Ectodermal cell (in vitro differentiated cells): ENCODE measurements around the gene KCND2.

Experiments
- H3K27ac ChIP-seq: 2 replicates; pipeline ENCODE4 v1.7.0; 2013; ENCODE audit warnings: mild to moderate bottlenecking, low read depth, low read length; ENCODE audit not compliant: insufficient read depth, poor library complexity, severe bottlenecking
- H3K27me3 ChIP-seq: 2 replicates; pipeline ENCODE4 v1.7.0; 2013; ENCODE audit warnings: mild to moderate bottlenecking, low read length; ENCODE audit not compliant: insufficient read depth, control insufficient read depth, poor library complexity, severe bottlenecking
- H3K36me3 ChIP-seq: one replicate; pipeline ENCODE4 v1.7.0; 2013; ENCODE audit warnings: low read length; ENCODE audit not compliant: control insufficient read depth, insufficient read depth
- H3K4me1 ChIP-seq: one replicate; pipeline ENCODE4 v1.7.0; 2013; ENCODE audit warnings: low read length; ENCODE audit not compliant: control insufficient read depth, insufficient read depth
- H3K4me3 ChIP-seq: 2 replicates; pipeline ENCODE4 v1.7.0; 2013; ENCODE audit warnings: low read depth, low read length, control low read depth; ENCODE audit not compliant: insufficient read depth
- H3K9me3 ChIP-seq: 2 replicates; pipeline ENCODE4 v1.7.0; 2013; ENCODE audit warnings: mild to moderate bottlenecking, low read length, moderate library complexity; ENCODE audit not compliant: control insufficient read depth
- WGBS, 2 experiments: methylation state at CpG; one replicate each; pipeline ENCODE4 v1.1.7; 2013; ENCODE audit warnings: missing lambda C conversion rate in 2 of 2; 5-methylcytosine and 5-hydroxymethylcytosine counted together

The KCND2 gene

GRCh38 chr7:120709972-120710320, 437.0 kb downstream of the KCND2 start:
- 100% methylated on average over 1 of the region's 1 CpG for WGBS, 2 experiments
- no peaks in the 10 kb centered on the region for H3K27me3 ChIP-seq
- H3K27ac ChIP-seq = no peak overlapping the region
- no peaks in the 10 kb centered on the region for H3K9me3 ChIP-seq
- no peaks in the 10 kb centered on the region for H3K4me1 ChIP-seq
- no peaks in the 10 kb centered on the region for H3K36me3 ChIP-seq
- no peak overlapping the region for H3K4me3 ChIP-seq

DNA sequence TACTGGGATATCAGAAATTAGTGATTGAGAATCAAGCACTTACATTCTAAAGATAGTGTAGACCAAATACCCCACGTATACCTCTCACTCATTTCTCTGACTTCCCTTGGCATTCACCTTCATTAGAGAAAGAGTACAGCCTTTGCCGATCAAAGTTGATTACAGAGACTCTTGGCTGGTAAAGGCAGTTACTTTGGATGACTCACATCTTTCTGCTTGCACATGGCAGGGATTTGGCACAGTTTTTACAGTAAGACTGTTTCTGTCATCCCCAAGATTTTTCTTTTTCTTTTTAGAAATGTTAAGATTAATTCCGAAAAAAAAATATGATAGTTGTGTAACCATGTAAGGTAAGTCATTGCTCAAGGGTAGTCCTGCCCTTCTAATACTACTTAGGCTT, 442.0 kb downstream of the KCND2 start:
- H3K27ac ChIP-seq = no peak overlapping the region
- peaks cover 12% of the 10 kb centered on the region for H3K4me1 ChIP-seq
- no peaks in the 10 kb centered on the region for H3K27me3 ChIP-seq
- 91 to 92% methylated on average over 2 of the region's 3 CpGs for WGBS, 2 experiments
- H3K4me3 ChIP-seq = no peak overlapping the region
- no peaks in the 10 kb centered on the region for H3K9me3 ChIP-seq
- no peaks in the 10 kb centered on the region for H3K36me3 ChIP-seq

GRCh38 chr7:120716307-120716706, 443.3 kb downstream of the KCND2 start:
- H3K4me3 ChIP-seq = no peak overlapping the region
- WGBS, 2 experiments = 13 to 21% methylated on average over 2 of the region's 2 CpGs
- peaks cover 12% of the 10 kb centered on the region for H3K4me1 ChIP-seq
- H3K36me3 ChIP-seq = no peaks in the 10 kb centered on the region
- H3K9me3 ChIP-seq = no peaks in the 10 kb centered on the region
- H3K27ac ChIP-seq = no peak overlapping the region
- no peaks in the 10 kb centered on the region for H3K27me3 ChIP-seq

DNA sequence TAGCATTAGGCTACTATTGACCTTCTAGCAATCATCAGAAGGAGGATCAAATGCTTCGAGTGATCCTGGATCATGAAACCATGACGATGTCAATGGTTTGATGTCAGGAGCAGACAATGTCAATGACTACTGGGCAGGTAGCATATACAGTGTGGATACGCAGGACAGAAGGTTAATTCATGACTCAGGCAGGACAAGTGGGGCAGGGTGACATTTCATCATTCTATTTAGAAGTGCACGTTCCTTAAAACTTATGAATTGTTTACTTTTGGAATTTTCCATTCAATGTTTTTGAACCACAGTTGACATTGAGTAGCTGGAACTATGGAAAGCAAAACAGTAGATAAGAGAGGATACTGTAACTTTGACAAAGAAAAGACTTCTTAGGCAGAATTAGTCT, 444.2 kb downstream of the KCND2 start:
- WGBS, 2 experiments = 95 to 98% methylated on average over 4 of the region's 4 CpGs
- Histone ChIP-seq H3K27me3 (no peaks in the 10 kb centered on the region), H3K4me3 (no peak overlapping the region), H3K9me3 (no peaks in the 10 kb centered on the region), H3K36me3 (no peaks in the 10 kb centered on the region), H3K27ac (no peak overlapping the region), H3K4me1 (peaks cover 12% of the 10 kb centered on the region)

- WGBS, 2 experiments = 46 to 48% methylated on average over 2 of the region's 2 CpGs
- Histone ChIP-seq H3K27me3 (no peaks in the 10 kb centered on the region), H3K9me3 (no peaks in the 10 kb centered on the region), H3K36me3 (no peaks in the 10 kb centered on the region), H3K4me1 (peaks cover 12% of the 10 kb centered on the region), H3K27ac (no peak overlapping the region), H3K4me3 (no peak overlapping the region)
Measured at GRCh38 chr7:120718361-120718760, 445.4 kb downstream of the KCND2 start.

GRCh38 chr7:120720317-120720716, 447.3 kb downstream of the KCND2 start:
- no peaks in the 10 kb centered on the region for H3K9me3 ChIP-seq
- peaks cover 12% of the 10 kb centered on the region for H3K4me1 ChIP-seq
- no peaks in the 10 kb centered on the region for H3K27me3 ChIP-seq
- WGBS, 2 experiments = 92 to 94% methylated on average over 2 of the region's 2 CpGs
- no peaks in the 10 kb centered on the region for H3K36me3 ChIP-seq
- H3K27ac ChIP-seq = no peak overlapping the region
- H3K4me3 ChIP-seq = no peak overlapping the region

DNA sequence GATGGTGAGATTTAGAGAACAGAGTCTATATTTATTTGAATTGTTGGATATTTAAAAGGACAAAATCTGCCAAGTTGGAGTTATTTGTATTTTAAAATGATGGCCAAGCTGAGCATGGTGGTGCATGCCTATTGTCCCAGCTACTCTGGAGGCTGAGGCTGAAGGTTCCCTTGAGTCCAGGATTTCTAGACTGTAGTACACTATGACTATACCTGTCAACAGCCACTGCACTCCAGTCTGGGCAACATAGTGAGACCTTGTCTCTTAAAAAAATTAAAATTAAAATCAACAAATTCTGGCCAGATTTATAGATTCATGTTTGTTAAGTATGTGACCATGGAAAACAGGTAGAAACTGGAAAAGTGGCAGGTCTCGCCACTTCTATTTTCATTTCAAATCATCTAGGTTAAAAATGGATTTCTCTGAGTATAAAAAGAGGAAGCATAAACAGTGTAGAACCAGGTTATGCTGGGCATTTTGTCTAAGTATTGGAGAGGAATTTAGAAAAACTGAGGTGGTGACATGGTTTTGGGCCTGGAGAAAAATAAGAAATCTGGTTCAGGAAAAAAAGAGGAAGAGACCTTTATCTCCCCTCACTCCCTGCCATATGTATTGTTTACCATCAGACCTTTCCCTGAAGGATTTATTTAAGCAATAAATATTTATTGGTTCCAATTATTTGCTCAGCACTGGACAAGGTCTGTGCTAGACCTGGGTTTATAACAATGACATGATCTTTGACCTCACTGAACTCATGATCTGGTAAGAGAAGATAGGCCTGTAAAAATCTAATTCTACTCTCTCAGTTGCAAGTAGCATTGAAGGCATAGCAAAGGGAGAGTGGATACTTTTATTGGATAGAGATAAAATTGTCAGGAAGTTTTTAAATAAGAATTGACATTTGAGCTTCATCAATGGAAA, 450.8 kb downstream of the KCND2 start:
- Histone ChIP-seq H3K27me3 (no peaks in the 10 kb centered on the region), H3K4me3 (no peak overlapping the region), H3K36me3 (no peaks in the 10 kb centered on the region), H3K27ac (no peak overlapping the region), H3K9me3 (no peaks in the 10 kb centered on the region), H3K4me1 (peaks cover 5% of the 10 kb centered on the region)
- WGBS, 2 experiments = 100% methylated on average over 1 of the region's 1 CpG; no CpG with 5 or more reads in 1 of the 2 experiments

DNA sequence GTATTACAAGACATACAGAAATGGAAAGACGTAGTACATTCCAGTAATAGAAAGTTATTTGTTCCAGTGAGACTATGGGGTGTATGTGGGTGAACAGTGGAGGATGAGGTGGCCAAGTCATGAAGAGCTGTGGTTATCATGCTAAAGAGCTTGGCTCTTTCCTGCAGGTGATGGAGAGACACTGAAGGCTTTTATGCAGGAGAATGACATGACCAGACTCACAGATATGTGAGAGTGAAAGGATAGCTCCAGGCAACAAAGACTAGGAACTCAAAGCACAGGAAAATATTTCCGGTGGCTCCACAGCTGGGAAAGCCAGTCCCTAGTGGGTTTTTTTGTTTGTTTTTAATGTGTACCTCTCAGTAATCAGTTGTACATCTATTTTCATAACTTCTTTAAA, 451.5 kb downstream of the KCND2 start:
- Histone ChIP-seq H3K27ac (no peak overlapping the region), H3K4me1 (peaks cover 8% of the 10 kb centered on the region), H3K27me3 (no peaks in the 10 kb centered on the region), H3K36me3 (no peaks in the 10 kb centered on the region), H3K9me3 (no peaks in the 10 kb centered on the region), H3K4me3 (no peak overlapping the region)
- WGBS, 2 experiments = 87 to 92% methylated on average over 2 of the region's 2 CpGs

DNA sequence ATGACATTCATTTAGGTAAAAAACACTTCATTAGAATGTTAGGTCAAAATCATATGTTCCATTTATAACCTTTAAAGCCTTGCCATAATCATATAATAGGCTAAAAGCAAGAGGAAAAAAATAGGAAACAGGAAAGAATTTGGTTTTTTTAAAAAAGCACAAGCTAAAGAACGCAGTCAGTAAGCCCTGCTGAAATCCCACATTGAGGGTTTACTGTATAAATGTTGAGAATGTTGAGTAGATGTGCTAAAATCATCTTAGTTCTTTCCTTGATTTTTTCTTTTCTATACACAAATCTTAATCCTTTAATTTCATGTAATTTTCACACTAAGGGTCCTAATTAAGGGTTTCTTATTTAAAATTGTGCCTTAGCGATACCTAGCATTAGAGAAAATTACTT, 452.0 kb downstream of the KCND2 start:
- no peaks in the 10 kb centered on the region for H3K27me3 ChIP-seq
- WGBS, 2 experiments = 92 to 93% methylated on average over 1 to 2 of the region's 2 CpGs
- peaks cover 3% of the 10 kb centered on the region for H3K4me1 ChIP-seq
- no peaks in the 10 kb centered on the region for H3K9me3 ChIP-seq
- no peak overlapping the region for H3K4me3 ChIP-seq
- H3K36me3 ChIP-seq = no peaks in the 10 kb centered on the region
- no peak overlapping the region for H3K27ac ChIP-seq

GRCh38 chr7:120725376-120726039, 452.5 kb downstream of the KCND2 start:
- H3K27ac ChIP-seq = no peak overlapping the region
- no peaks in the 10 kb centered on the region for H3K36me3 ChIP-seq
- WGBS, 2 experiments = 63 to 66% methylated on average over 6 to 9 of the region's 10 CpGs
- H3K4me3 ChIP-seq = no peak overlapping the region
- H3K4me1 ChIP-seq = peaks cover 3% of the 10 kb centered on the region
- no peaks in the 10 kb centered on the region for H3K9me3 ChIP-seq
- no peaks in the 10 kb centered on the region for H3K27me3 ChIP-seq
